Adrenal gland (tissue), 5 donors: ENCODE measurements around the gene THBS2.

Source experiments
- CTCF ChIP-seq, 6 experiments: fragments of 450-650 bp in 4 of 6; fragments of 200-600 bp in 2 of 6; sonication (generic) in 1 of 6; IDR thresholded peaks; 1 replicate in 5 of 6; 2 replicates in 1 of 6; pipeline versions ENCODE4 v1.5.1 to v1.8.0; 2016 to 2021; ENCODE audit warnings: antibody characterized with exemption in 6 of 6, mild to moderate bottlenecking in 2 of 6, moderate library complexity in 1 of 6
- POLR2A ChIP-seq, 2 donors: fragments of 450-650 bp; IDR thresholded peaks; one replicate each; pipeline ENCODE4 v1.6.1; 2017; ENCODE audit warnings: antibody characterized with exemption in 2 of 2, mild to moderate bottlenecking in 2 of 2, moderate library complexity in 1 of 2
- donor health status: DM: no; HTN: no; CAD: no.

- TF ChIP-seq CTCF (IDR thresholded peaks at IDR 0.05) (no peak), POLR2A (IDR thresholded peaks at IDR 0.05) (no peak)
These were observed 63.5 kb downstream of the THBS2 start for GRCh38 chr6:169190144-169190584.
